Vagina (tissue), 2 donors: Measurements from ENCODE around the gene IL37.

Source experiments
- CTCF ChIP-seq, 3 experiments: fragments of 450-650 bp in 2 of 3; fragments of 200-600 bp in 1 of 3; sonication (generic) in 1 of 3; IDR thresholded peaks; one replicate each; pipeline ENCODE4 v1.5.1; 2017 to 2019; ENCODE audit warnings: antibody characterized with exemption in 3 of 3, mild to moderate bottlenecking in 2 of 3, moderate library complexity in 2 of 3
- POLR2A ChIP-seq, 2 donors: fragments of 450-650 bp; IDR thresholded peaks; one replicate each; pipeline ENCODE4 v1.6.1; 2017; ENCODE audit warnings: antibody characterized with exemption in 2 of 2, mild to moderate bottlenecking in 2 of 2, moderate library complexity in 2 of 2
- POLR2AphosphoS5 ChIP-seq, 2 donors: sonication (generic); formaldehyde crosslinking; IDR thresholded peaks; one replicate each; pipeline ENCODE4 v1.9.0; 2017; ENCODE audit warnings: antibody characterized with exemption in 2 of 2, mild to moderate bottlenecking in 2 of 2, low read depth in 1 of 2; ENCODE audit not compliant: insufficient read depth in 1 of 2

GRCh38 chr2:112879491-112880041, 31.4 kb upstream of the IL37 start:
- TF ChIP-seq CTCF (IDR thresholded peaks at IDR 0.05), result no peak
- TF ChIP-seq POLR2A (IDR thresholded peaks at IDR 0.05), result no peak
- no peak for TF ChIP-seq POLR2AphosphoS5 (IDR thresholded peaks at IDR 0.05; ENCODE audit: insufficient read depth in 1 of 2, low read depth in 1 of 2)
